ENCODE data around the gene SESN1.

DNA sequence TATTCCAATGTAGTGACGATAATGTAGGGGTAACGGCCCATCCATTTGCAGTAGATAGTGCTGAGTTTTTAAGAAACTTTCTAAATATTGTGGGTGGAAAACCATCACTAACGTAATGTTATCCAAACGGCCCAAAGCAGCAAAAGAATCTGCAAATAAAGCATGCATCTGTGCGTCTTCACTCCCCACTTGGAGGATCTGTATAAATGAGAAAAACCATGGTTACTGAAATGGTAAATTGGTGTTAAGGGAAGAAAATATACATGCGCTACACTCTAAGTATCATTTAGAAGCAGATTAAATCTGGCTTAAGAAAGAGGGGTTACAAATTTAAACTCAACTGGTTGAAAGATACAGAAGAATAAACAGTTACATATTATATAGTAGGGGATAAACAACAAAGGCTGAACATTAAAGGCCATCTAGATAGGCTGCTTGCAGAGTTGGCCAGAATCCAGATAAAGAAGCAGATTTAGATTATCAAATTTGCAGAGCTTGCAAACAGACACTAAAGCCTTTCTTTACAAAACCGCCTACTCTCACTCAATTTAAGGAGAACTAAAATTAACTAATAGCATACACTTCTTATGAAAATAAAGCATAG is 93.3 kb downstream of the SESN1 start:
- TF ChIP-seq, protein P1, sequence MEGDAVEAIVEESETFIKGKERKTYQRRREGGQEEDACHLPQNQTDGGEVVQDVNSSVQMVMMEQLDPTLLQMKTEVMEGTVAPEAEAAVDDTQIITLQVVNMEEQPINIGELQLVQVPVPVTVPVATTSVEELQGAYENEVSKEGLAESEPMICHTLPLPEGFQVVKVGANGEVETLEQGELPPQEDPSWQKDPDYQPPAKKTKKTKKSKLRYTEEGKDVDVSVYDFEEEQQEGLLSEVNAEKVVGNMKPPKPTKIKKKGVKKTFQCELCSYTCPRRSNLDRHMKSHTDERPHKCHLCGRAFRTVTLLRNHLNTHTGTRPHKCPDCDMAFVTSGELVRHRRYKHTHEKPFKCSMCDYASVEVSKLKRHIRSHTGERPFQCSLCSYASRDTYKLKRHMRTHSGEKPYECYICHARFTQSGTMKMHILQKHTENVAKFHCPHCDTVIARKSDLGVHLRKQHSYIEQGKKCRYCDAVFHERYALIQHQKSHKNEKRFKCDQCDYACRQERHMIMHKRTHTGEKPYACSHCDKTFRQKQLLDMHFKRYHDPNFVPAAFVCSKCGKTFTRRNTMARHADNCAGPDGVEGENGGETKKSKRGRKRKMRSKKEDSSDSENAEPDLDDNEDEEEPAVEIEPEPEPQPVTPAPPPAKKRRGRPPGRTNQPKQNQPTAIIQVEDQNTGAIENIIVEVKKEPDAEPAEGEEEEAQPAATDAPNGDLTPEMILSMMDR (IDR thresholded peaks at IDR 0.05), result no peak
- no peak for TF ChIP-seq POLR2A (IDR thresholded peaks at IDR 0.05)
